Type B pancreatic cell (in vitro differentiated cells): ENCODE measurements around the gene QKI. TPM values are rescaled to one million over a fixed set of nuclear protein-coding genes. Genes with fewer than 3 reads are reported as not detected.
A peak's percentile ranks its signal among the peaks of the same experiment; 100 is the strongest.

Experiments
- DNase-seq: peaks from one replicate; pipeline ENCODE4 v3.0.0; 2021; ENCODE audit warnings: mixed read lengths; ENCODE audit not compliant: unreplicated experiment; ENCODE audit errors: extremely low spot score
- H3K27ac Mint-ChIP-seq: 2 replicates; pipeline ENCODE4 v1.8.0; 2021; ENCODE audit warnings: mild to moderate bottlenecking, mixed read lengths
- H3K27me3 Mint-ChIP-seq: 2 replicates; pipeline ENCODE4 v1.8.0; 2021; ENCODE audit warnings: mixed read lengths
- H3K36me3 Mint-ChIP-seq: 2 replicates; pipeline ENCODE4 v1.8.0; 2021; ENCODE audit warnings: mixed read lengths
- H3K4me1 Mint-ChIP-seq: one replicate; pipeline ENCODE4 v1.8.0; 2021; ENCODE audit warnings: mixed read lengths; ENCODE audit not compliant: unreplicated experiment
- H3K4me3 Mint-ChIP-seq: 2 replicates; pipeline ENCODE4 v1.8.0; 2021; ENCODE audit warnings: mild to moderate bottlenecking, mixed read lengths
- H3K9me3 Mint-ChIP-seq: 2 replicates; pipeline ENCODE4 v1.8.0; 2021; ENCODE audit warnings: mixed read lengths
- total RNA-seq: library from RNA; stranded (reverse); gene quantifications from 2 replicates; pipeline ENCODE4 v1.2.1, GENCODE V29; 2021; ENCODE audit warnings: low replicate concordance
- TF ChIP-seq, protein P1 (sequence below): fragments of 200-600 bp; sonication (generic); conservative IDR thresholded peaks from 2 replicates; pipeline ENCODE4 v1.5.0; 2021; ENCODE audit warnings: antibody characterized with exemption, mild to moderate bottlenecking

The QKI gene
- total RNA-seq, 1 donor from 2014 or later = 150 TPM

DNA sequence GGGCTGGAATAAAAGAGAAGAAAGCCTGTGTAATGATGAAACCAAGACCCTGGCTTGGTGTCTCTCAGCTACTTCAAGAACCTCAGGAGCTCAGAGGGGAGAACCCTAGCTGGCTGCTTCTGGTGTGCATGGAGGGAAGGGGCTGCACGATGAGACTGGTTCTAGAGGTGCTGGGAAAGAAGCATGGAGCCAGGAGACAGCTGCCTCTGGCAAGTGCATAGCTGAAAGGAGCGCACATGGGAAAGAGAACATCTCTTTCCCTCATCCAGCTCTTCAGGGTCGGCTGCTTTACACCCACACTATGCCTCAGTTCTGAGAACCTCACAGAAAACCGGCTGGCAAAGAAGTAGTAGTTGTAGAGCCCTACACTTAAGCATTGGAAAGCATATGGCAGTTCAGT lies 139.5 kb downstream of the QKI start:
- Mint-ChIP-seq H3K27me3 (no peaks in the 10 kb centered on the region), H3K4me3 (no peak overlapping the region), H3K27ac (no peak overlapping the region), H3K9me3 (peaks cover 20% of the 10 kb centered on the region), H3K4me1 (peaks cover under 1% of the 10 kb centered on the region), H3K36me3 (peaks cover 57% of the 10 kb centered on the region)
- TF ChIP-seq, protein P1, sequence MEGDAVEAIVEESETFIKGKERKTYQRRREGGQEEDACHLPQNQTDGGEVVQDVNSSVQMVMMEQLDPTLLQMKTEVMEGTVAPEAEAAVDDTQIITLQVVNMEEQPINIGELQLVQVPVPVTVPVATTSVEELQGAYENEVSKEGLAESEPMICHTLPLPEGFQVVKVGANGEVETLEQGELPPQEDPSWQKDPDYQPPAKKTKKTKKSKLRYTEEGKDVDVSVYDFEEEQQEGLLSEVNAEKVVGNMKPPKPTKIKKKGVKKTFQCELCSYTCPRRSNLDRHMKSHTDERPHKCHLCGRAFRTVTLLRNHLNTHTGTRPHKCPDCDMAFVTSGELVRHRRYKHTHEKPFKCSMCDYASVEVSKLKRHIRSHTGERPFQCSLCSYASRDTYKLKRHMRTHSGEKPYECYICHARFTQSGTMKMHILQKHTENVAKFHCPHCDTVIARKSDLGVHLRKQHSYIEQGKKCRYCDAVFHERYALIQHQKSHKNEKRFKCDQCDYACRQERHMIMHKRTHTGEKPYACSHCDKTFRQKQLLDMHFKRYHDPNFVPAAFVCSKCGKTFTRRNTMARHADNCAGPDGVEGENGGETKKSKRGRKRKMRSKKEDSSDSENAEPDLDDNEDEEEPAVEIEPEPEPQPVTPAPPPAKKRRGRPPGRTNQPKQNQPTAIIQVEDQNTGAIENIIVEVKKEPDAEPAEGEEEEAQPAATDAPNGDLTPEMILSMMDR = no peak
- no peak for DNase-seq

DNA sequence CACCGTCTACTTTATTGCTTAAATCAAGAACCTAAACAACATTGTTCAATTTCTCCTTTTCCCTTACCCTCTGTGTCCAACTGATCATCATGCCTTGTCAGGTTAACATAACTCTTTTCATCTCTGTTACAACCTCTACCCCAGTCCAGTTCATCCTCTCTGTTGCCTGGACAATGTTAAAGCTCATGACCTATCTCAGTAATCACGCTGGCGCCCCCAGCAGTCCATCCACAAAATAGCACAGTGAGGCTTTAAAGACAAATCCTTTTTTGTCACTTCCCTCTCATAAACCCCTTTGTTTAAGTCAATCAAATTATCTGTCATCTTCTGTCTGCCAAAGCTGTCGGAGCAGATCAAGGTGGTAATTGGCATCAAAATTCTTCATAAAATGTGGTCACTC lies 140.1 kb downstream of the QKI start:
- Mint-ChIP-seq H3K36me3 (peaks cover 57% of the 10 kb centered on the region), H3K4me1 (no peaks in the 10 kb centered on the region), H3K4me3 (no peak overlapping the region), H3K9me3 (peaks cover 20% of the 10 kb centered on the region), H3K27me3 (no peaks in the 10 kb centered on the region), H3K27ac (no peak overlapping the region)
- TF ChIP-seq, protein P1 = peak; percentile 72
- no peak for DNase-seq

DNA sequence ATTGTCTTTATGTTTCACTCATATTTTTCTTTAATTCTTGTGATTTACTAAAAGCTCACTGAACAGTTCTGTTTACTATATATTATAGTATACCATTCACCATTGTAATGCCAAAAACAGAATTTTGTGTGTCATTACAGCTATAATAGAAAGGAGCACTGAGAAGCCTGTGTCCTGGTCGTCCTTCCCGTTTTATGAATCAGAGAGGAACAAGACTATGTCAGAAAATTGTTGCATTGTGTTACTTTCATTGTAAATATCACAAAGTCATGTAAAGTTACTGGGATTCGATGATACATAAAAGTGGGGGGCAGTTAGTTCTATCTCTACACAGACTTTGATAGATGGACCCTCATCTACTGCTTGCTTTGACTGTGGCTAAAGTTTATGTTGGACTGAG lies 145.1 kb downstream of the QKI start:
- Mint-ChIP-seq H3K4me1 (no peaks in the 10 kb centered on the region), H3K27ac (no peak overlapping the region), H3K36me3 (peaks cover 52% of the 10 kb centered on the region), H3K9me3 (peaks cover 8% of the 10 kb centered on the region), H3K27me3 (no peaks in the 10 kb centered on the region), H3K4me3 (no peak overlapping the region)
- TF ChIP-seq, protein P1 = no peak
- no peak for DNase-seq

DNA sequence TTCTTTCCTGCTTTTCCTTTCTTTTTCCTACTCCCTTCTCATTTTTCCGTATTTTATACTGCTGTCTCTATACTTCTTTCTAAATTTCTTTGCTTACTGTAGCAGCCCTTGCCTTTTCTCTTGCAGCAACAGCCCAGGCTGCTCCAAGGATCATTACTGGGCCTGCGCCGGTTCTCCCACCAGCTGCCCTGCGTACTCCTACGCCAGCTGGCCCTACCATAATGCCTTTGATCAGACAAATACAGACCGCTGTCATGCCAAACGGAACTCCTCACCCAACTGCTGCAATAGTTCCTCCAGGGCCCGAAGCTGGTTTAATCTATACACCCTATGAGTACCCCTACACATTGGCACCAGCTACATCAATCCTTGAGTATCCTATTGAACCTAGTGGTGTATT lies 148.8 kb downstream of the QKI start:
- Mint-ChIP-seq H3K27ac (no peak overlapping the region), H3K4me3 (no peak overlapping the region), H3K4me1 (no peaks in the 10 kb centered on the region), H3K27me3 (no peaks in the 10 kb centered on the region), H3K36me3 (peaks cover 43% of the 10 kb centered on the region), H3K9me3 (no peaks in the 10 kb centered on the region)
- no peak for DNase-seq
- TF ChIP-seq, protein P1 = no peak

DNA sequence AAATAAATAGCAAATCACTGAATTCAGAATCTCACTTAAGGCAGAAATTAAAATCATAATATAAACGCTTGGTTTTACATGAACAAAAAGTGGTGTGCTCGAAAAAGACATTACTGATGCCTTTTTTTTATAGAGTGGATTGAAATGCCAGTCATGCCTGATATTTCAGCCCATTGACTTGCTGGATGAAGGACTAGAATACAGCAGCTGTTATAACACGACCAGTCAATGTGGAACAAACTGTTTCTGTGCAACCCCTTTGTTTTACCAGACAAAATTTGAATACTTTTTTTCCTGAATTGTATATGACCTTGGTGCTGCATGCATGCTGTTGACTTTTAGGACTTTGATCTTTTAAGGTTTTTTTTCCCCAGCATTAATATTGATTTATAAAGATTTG lies 150.0 kb downstream of the QKI start:
- Mint-ChIP-seq H3K4me1 (no peaks in the 10 kb centered on the region), H3K36me3 (peaks cover 36% of the 10 kb centered on the region), H3K27ac (no peak overlapping the region), H3K27me3 (no peaks in the 10 kb centered on the region), H3K9me3 (no peaks in the 10 kb centered on the region), H3K4me3 (no peak overlapping the region)
- TF ChIP-seq, protein P1 = no peak
- no peak for DNase-seq

DNA sequence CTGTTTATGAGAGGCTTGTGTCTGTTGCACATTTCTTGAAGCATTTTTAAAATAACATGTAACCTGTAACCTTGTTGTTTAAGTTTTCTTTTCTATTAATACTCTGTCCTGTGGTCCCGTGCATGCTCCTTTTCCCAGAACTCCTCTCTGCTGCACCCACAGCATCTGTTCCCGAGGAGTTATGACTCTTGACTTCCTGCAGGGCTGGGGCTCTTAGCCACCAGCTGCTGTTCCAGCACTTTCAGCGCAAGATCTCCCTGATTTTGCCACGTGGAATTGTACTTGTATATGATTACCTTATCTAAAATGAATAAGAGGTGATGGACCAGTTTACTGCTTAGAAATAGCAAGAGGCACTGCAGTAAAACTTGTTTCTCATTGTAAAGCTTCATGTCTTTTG lies 150.6 kb downstream of the QKI start:
- H3K9me3 Mint-ChIP-seq = no peaks in the 10 kb centered on the region
- no peak overlapping the region for H3K4me3 Mint-ChIP-seq
- no peak overlapping the region for H3K27ac Mint-ChIP-seq
- H3K36me3 Mint-ChIP-seq = peaks cover 35% of the 10 kb centered on the region
- H3K4me1 Mint-ChIP-seq = no peaks in the 10 kb centered on the region
- TF ChIP-seq, protein P1 = no peak
- H3K27me3 Mint-ChIP-seq = no peaks in the 10 kb centered on the region
- no peak for DNase-seq
